Lower leg skin (tissue), 3 donors: ENCODE measurements around the gene CXXC5.
"Not testable (repeated sequence)": the region's sequence is repeated elsewhere in the genome, so short reads cannot be mapped to it uniquely, and the experiment has no call there.

ENCODE experiments used
- POLR2A ChIP-seq, 2 donors: fragments of 450-650 bp; IDR thresholded peaks; one replicate each; pipeline ENCODE4 v1.6.1; 2016 to 2017; ENCODE audit warnings: antibody characterized with exemption in 2 of 2, mild to moderate bottlenecking in 1 of 2, moderate library complexity in 1 of 2
- TF ChIP-seq, protein P1 (sequence below), 3 donors: fragments of 450-650 bp; IDR thresholded peaks; one replicate each; pipeline ENCODE4 v1.5.1; 2016; ENCODE audit warnings: antibody characterized with exemption in 3 of 3, mild to moderate bottlenecking in 3 of 3, moderate library complexity in 2 of 3

GRCh38 chr5:139713898-139714297, 65.7 kb downstream of the CXXC5 start:
- TF ChIP-seq POLR2A (IDR thresholded peaks at IDR 0.05): not testable (repeated sequence)
- TF ChIP-seq, protein P1, sequence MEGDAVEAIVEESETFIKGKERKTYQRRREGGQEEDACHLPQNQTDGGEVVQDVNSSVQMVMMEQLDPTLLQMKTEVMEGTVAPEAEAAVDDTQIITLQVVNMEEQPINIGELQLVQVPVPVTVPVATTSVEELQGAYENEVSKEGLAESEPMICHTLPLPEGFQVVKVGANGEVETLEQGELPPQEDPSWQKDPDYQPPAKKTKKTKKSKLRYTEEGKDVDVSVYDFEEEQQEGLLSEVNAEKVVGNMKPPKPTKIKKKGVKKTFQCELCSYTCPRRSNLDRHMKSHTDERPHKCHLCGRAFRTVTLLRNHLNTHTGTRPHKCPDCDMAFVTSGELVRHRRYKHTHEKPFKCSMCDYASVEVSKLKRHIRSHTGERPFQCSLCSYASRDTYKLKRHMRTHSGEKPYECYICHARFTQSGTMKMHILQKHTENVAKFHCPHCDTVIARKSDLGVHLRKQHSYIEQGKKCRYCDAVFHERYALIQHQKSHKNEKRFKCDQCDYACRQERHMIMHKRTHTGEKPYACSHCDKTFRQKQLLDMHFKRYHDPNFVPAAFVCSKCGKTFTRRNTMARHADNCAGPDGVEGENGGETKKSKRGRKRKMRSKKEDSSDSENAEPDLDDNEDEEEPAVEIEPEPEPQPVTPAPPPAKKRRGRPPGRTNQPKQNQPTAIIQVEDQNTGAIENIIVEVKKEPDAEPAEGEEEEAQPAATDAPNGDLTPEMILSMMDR (IDR thresholded peaks at IDR 0.05): not testable (repeated sequence)
